Lower lobe of right lung (tissue), 2 donors: ENCODE data around the gene PKHD1. TPM values are rescaled to one million over a fixed set of nuclear protein-coding genes. Genes with fewer than 3 reads are reported as not detected.

ENCODE experiments used
- ATAC-seq, 2 donors: fragments of 200-7000 bp; cut with Tn5 transposase; one replicate each; pipeline ENCODE4 v1.9.1; 2020 to 2022; ENCODE audit warnings: mild to moderate bottlenecking in 2 of 2, moderate library complexity in 2 of 2
- DNase-seq: peaks from one replicate; pipeline ENCODE4 v3.0.0-alpha.2; 2020
- H3K27ac ChIP-seq: fragments of 200-600 bp; one replicate; pipeline ENCODE4 v1.8.0; 2022
- H3K27me3 ChIP-seq: fragments of 200-600 bp; one replicate; pipeline ENCODE4 v1.8.0; 2022; ENCODE audit warnings: low read depth
- H3K36me3 ChIP-seq: fragments of 200-600 bp; one replicate; pipeline ENCODE4 v1.8.0; 2022; ENCODE audit warnings: mild to moderate bottlenecking
- H3K4me1 ChIP-seq: fragments of 200-600 bp; one replicate; pipeline ENCODE4 v1.8.0; 2022
- H3K4me3 ChIP-seq: fragments of 200-600 bp; one replicate; pipeline ENCODE4 v1.8.0; 2022; ENCODE audit warnings: mild to moderate bottlenecking
- H3K9me3 ChIP-seq: fragments of 200-600 bp; one replicate; pipeline ENCODE4 v1.8.0; 2022
- intact Hi-C: fragments of 100-400 bp; cut with DNase I; formaldehyde crosslinking; loops from one replicate; pipeline ENCODE4 v1.11.0; 2022
- total RNA-seq: library from RNA; stranded (reverse); fragmentation: NEBNext Ultra II Directional; extraction: Animal tissue kit (Norgen Biotek cat#: 25700); gene quantifications from one replicate; pipeline ENCODE4 v1.2.1, GENCODE V29; 2021
- TF ChIP-seq, protein P1 (sequence below): fragments of 200-600 bp; IDR thresholded peaks from one replicate; pipeline ENCODE4 v1.8.0; 2022; ENCODE audit warnings: antibody characterized with exemption, mild to moderate bottlenecking
- donor health status: DM: no; HTN: yes; CAD: no; lungs with severe emphysema.

The PKHD1 gene
- total RNA-seq, 1 donor from 2014 or later, result 0.09 TPM

- Histone ChIP-seq H3K4me1 (peaks cover 7% of the 10 kb centered on the region), H3K36me3 (no peaks in the 10 kb centered on the region), H3K4me3 (no peak overlapping the region), H3K9me3 (no peaks in the 10 kb centered on the region), H3K27me3 (no peaks in the 10 kb centered on the region), H3K27ac (no peak overlapping the region)
- DNase-seq (no peak), ATAC-seq (no peak)
- TF ChIP-seq, protein P1, sequence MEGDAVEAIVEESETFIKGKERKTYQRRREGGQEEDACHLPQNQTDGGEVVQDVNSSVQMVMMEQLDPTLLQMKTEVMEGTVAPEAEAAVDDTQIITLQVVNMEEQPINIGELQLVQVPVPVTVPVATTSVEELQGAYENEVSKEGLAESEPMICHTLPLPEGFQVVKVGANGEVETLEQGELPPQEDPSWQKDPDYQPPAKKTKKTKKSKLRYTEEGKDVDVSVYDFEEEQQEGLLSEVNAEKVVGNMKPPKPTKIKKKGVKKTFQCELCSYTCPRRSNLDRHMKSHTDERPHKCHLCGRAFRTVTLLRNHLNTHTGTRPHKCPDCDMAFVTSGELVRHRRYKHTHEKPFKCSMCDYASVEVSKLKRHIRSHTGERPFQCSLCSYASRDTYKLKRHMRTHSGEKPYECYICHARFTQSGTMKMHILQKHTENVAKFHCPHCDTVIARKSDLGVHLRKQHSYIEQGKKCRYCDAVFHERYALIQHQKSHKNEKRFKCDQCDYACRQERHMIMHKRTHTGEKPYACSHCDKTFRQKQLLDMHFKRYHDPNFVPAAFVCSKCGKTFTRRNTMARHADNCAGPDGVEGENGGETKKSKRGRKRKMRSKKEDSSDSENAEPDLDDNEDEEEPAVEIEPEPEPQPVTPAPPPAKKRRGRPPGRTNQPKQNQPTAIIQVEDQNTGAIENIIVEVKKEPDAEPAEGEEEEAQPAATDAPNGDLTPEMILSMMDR, result no peak
- intact Hi-C loops, result no loop called here
These were observed 412.1 kb downstream of the PKHD1 start for GRCh38 chr6:51675020-51675921.

- Histone ChIP-seq H3K9me3 (no peaks in the 10 kb centered on the region), H3K27me3 (no peaks in the 10 kb centered on the region), H3K36me3 (no peaks in the 10 kb centered on the region), H3K4me3 (no peak overlapping the region), H3K27ac (no peak overlapping the region), H3K4me1 (no peaks in the 10 kb centered on the region)
- intact Hi-C loops, result no loop called here
- TF ChIP-seq, protein P1, result no peak
- DNase-seq, result no peak
- ATAC-seq, result no peak
These were observed 423.9 kb downstream of the PKHD1 start for GRCh38 chr6:51663525-51663924.

- no peak overlapping the region for H3K27ac ChIP-seq
- H3K36me3 ChIP-seq, result no peaks in the 10 kb centered on the region
- no peaks in the 10 kb centered on the region for H3K9me3 ChIP-seq
- H3K4me3 ChIP-seq, result no peak overlapping the region
- ATAC-seq, result no peak
- H3K27me3 ChIP-seq, result no peaks in the 10 kb centered on the region
- TF ChIP-seq, protein P1, result no peak
- intact Hi-C loops, result no loop called here
- H3K4me1 ChIP-seq, result no peaks in the 10 kb centered on the region
- DNase-seq, result no peak
These were observed 426.6 kb downstream of the PKHD1 start for GRCh38 chr6:51660767-51661166.

DNA sequence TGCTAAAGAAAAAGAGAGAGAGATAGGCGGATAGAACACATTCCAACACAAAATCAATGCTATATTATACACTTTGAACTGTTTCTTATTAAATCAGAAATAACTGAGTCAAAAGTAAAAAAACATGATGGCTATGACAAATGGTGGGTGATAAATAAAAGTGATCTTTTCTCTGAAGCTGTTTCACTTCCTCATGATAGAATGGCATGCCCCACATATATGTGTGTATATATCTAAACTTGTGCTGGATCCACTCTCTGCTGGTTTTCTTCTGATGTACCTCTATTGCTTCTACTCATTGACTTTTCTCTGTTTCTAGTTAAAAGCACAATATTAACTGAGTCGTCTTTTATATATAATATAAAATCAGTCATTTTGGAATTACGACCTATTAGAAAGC, 429.9 kb downstream of the PKHD1 start:
- H3K27ac ChIP-seq, result no peak overlapping the region
- no peaks in the 10 kb centered on the region for H3K9me3 ChIP-seq
- H3K36me3 ChIP-seq, result no peaks in the 10 kb centered on the region
- H3K4me3 ChIP-seq, result no peak overlapping the region
- H3K4me1 ChIP-seq, result no peaks in the 10 kb centered on the region
- H3K27me3 ChIP-seq, result no peaks in the 10 kb centered on the region
- TF ChIP-seq, protein P1, result no peak
- DNase-seq (no peak), ATAC-seq (no peak)
- intact Hi-C loops, result no loop called here

- no peak overlapping the region for H3K27ac ChIP-seq
- ATAC-seq, result no peak
- H3K9me3 ChIP-seq, result no peaks in the 10 kb centered on the region
- no peaks in the 10 kb centered on the region for H3K4me1 ChIP-seq
- no peaks in the 10 kb centered on the region for H3K27me3 ChIP-seq
- intact Hi-C loops, result no loop called here
- no peak for DNase-seq
- TF ChIP-seq, protein P1, result no peak
- no peak overlapping the region for H3K4me3 ChIP-seq
- H3K36me3 ChIP-seq, result no peaks in the 10 kb centered on the region
These were observed 431.9 kb downstream of the PKHD1 start for GRCh38 chr6:51655517-51655916.
